ENCODE results near the gene C4orf36.

The C4orf36 gene

GRCh38 chr4:86891762-86892635, at the start of gene C4orf36:
C4orf36 (minus strand) TSS chr4:86892422; CDS start chr4:86891520, 902 bp downstream.
- TF ChIP-seq CTCF (IDR thresholded peaks at IDR 0.05; ENCODE audit: low read depth, low read length): no peak
- no peak for DNase-seq (ENCODE audit: extremely low read depth, low read depth)

- no peak for TF ChIP-seq CTCF (IDR thresholded peaks at IDR 0.05; ENCODE audit: low read depth, low read length)
These were observed 48.8 kb upstream of the C4orf36 start for GRCh38 chr4:86940920-86941460.

GRCh38 chr4:86939729-86940575, 47.7 kb upstream of the C4orf36 start:
- no peak for DNase-seq (ENCODE audit: extremely low read depth, low read depth)

More at GRCh38 chr4:86940920-86941460, 48.8 kb upstream of the C4orf36 start:
- no peak for DNase-seq (ENCODE audit: extremely low read depth, low read depth)

GRCh38 chr4:86938771-86939520, 46.7 kb upstream of the C4orf36 start:
- no peak for DNase-seq (ENCODE audit: extremely low read depth, low read depth)

More at GRCh38 chr4:86939729-86940575, 47.7 kb upstream of the C4orf36 start:
- TF ChIP-seq CTCF (IDR thresholded peaks at IDR 0.05; ENCODE audit: low read depth, low read length): no peak

GRCh38 chr4:86935853-86936733, 43.9 kb upstream of the C4orf36 start:
- DNase-seq (ENCODE audit: extremely low read depth, low read depth): no peak
- TF ChIP-seq CTCF (IDR thresholded peaks at IDR 0.05; ENCODE audit: low read depth, low read length): no peak

More at GRCh38 chr4:86938771-86939520, 46.7 kb upstream of the C4orf36 start:
- TF ChIP-seq CTCF (IDR thresholded peaks at IDR 0.05; ENCODE audit: low read depth, low read length): no peak

GRCh38 chr4:86935566-86935852, 43.3 kb upstream of the C4orf36 start:
- DNase-seq (ENCODE audit: extremely low read depth, low read depth): no peak
- no peak for TF ChIP-seq CTCF (IDR thresholded peaks at IDR 0.05; ENCODE audit: low read depth, low read length)
